PC-3 (cell line): ENCODE data around the gene SLC39A10.

Experiments
- CTCF ChIP-seq: fragments of 300-600 bp; sonication (generic); conservative IDR thresholded peaks from 2 replicates; pipeline ENCODE4 v1.5.1; 2017; ENCODE audit warnings: antibody characterized with exemption, low read depth, mild to moderate bottlenecking, low read length
- EZH2 ChIP-seq: fragments of 300-600 bp; sonication (generic); IDR thresholded peaks from one replicate; pipeline ENCODE4 v1.6.1; 2017; ENCODE audit warnings: antibody characterized with exemption, mild to moderate bottlenecking, low read length; ENCODE audit not compliant: unreplicated experiment
- EZH2phosphoT487 ChIP-seq: fragments of 300-600 bp; sonication (generic); IDR thresholded peaks from 2 replicates; pipeline ENCODE4 v1.6.1; 2018; ENCODE audit warnings: mild to moderate bottlenecking, antibody characterized with exemption, low read length, borderline replicate concordance

DNA sequence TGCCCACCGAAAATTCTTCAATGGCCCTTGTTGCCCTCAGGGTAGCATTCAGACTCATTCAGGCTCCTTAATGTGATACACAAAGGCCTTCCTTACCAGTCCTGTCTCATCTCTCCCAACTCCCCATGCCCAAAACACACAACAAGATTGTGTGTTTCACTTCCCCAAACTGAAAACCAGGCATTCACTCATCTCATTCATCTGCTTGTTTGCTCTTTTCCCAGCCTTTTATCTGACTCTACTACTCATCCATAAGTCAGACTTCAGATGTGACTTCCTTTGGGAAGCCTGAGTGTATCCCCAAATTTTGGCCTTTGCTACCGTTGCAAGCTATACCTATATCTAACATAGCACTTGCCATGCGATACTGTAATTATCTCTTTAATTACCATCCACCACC is 9.7 kb upstream of the SLC39A10 start:
- TF ChIP-seq EZH2 (no peak), EZH2phosphoT487 (no peak), CTCF (no peak)
